Middle frontal gyrus (tissue), 1 donor: ENCODE measurements around the gene CRACDL.

ENCODE experiments used
- DNase-seq: peaks from one replicate; pipeline ENCODE4 v3.0.0-alpha.2; 2015; ENCODE audit warnings: low spot score; ENCODE audit errors: extremely low spot score

The CRACDL gene

GRCh38 chr2:98859323-98859722 is 76.7 kb downstream of the CRACDL start:
- DNase-seq, result no peak

GRCh38 chr2:98857001-98857400 is 79.0 kb downstream of the CRACDL start:
- no peak for DNase-seq

DNA sequence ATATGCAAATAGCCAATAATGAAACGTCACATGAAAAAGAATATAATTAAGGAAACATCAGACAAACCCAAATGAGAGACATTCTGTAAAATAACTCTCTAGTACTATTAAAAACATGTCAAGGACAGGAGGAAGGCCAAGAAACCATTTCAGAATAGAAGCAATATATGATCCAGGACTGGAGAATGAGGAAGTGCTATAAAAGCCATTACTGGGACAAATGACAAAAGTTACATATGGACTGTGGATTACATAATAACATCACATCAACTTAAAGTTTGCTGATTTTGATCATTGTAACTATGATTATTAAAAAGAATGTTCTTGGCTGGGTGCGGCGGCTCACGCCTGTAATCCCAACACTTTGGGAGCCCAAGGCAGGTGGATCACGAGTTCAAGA is 81.3 kb downstream of the CRACDL start:
- no peak for DNase-seq

DNA sequence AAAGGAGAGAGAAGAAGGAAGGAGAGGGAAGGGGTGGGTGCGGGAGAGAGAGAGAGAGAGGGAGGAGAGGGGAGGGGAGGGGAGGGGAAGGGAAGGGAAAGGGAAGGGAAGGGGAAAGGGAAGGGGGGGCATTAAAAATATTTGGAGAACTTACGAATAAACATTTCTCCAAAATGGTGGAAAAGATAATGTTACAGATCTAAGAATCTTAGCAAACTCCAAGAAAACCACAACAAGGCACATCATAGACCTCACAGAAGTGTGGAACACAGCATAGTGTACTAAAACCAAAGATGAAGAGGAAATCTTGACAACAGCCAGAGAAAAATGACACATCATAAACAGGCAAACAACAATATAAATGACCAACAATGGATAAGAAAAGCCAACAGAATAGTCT is 83.1 kb downstream of the CRACDL start:
- no peak for DNase-seq

DNA sequence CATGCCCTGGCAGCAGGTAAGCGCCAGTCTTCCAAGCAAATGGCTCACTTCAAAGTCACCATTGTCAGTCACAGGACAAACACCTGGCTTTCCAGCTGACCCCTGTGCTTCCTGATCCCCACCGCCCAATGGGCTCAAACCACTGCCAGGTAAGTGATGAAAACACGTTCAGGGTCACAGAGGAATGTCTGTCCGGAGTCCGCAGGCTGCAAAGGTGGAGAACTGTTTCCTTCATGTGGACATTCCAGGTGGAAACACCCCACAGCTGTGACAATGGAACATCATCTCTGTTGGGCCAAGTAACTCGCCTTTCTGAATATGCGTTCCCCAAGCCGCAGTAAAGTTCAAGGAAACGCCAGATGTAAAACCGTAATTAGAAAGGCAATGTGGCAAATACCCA is 86.0 kb downstream of the CRACDL start:
- DNase-seq, result no peak

GRCh38 chr2:98849113-98849512 is 86.9 kb downstream of the CRACDL start:
- no peak for DNase-seq

DNA sequence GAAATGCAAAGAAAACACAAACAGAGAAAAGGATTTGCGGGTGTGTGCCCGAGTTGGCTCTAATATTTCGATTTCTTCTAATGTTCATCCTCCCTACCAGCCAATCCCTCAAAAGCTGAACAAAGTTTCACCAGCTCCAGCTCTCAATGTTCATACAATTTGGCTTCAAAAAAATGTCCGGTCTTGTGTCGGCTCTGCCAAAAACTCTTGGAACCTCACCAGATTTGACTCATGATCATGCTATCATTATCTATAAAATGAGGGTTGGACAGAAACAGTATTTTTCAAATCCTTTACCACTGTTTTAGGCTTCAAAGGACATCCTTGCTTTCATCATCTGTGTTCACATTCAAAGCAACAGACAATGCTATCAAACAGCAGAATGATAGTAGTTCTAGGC is 88.2 kb downstream of the CRACDL start:
- no peak for DNase-seq

DNA sequence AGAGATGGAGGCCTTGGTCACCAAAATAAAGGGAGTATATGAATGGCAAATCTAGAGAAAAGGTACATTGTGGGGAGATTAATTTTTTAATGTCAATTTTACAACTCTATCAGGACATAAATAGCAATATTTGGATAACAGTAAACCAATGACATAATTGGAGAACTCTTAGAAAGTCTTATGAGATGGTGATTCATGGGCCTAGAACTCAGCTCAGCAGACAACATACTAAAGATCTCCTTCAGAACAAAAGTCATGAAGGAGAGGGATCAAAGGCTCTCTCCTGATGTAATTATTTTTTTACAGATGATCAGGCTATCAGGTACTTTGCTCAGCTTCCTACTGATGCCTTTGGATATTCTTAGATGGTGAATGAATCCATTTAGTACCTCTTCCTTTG is 90.0 kb downstream of the CRACDL start:
- DNase-seq, result no peak

DNA sequence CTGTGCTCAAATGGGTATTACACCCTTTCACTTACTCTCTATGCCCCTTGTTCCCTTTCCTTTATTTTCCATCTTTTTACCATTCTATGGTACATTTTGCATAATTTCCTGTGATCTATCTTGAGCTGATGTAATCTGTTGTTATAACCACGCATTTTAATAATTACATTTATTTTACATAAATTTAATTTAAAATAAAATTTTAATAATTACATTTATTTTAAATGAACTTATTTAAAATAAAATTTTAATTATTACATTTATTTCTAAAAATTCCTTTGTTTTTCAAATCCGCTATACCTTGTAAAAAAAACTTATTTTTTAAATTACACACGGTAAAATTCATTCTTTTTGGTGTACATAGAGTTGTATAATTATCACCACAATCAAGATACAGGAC is 93.9 kb downstream of the CRACDL start:
- DNase-seq, result no peak

DNA sequence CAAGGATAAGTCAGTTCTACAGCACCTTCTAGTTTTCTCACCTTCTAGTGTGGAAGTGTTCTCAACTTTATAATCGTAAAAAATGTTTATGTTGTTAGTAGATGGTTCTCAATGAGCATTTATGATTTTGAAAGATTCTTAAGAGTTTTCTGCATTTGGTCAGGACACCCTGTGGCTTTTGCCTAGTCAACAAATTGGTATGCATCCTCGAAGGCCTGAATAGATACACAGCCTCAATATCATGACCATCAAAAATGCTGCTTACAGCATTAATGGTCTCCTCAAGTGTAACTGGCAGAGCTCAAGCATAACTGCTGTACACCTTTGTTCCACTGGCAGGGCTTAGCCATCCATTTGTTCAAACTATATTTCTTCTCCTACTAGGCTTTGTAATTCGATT is 96.7 kb downstream of the CRACDL start:
- no peak for DNase-seq

- no peak for DNase-seq
Observed at GRCh38 chr2:98835831-98836385, 100.1 kb downstream of the CRACDL start.

DNA sequence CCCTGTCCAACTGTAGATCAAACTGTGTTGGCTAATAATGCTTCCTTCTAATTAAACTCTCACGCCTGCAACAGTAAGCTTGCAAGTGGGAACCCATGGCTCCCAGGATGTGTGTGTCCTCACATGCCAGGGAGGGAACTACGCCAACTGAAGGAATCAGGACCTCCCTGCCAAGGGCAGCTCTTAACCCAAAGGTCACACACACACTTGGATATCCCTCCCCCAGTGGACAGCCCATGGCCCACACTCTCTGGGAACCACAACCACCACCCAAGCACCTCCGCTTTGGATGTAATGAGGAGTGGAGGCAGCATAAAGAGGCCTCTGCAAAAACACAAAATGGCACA is 102.1 kb downstream of the CRACDL start:
- DNase-seq, result no peak

- no peak for DNase-seq
Observed at GRCh38 chr2:98833172-98833916, 102.7 kb downstream of the CRACDL start.

GRCh38 chr2:98832172-98832571 is 103.9 kb downstream of the CRACDL start:
- no peak for DNase-seq

DNA sequence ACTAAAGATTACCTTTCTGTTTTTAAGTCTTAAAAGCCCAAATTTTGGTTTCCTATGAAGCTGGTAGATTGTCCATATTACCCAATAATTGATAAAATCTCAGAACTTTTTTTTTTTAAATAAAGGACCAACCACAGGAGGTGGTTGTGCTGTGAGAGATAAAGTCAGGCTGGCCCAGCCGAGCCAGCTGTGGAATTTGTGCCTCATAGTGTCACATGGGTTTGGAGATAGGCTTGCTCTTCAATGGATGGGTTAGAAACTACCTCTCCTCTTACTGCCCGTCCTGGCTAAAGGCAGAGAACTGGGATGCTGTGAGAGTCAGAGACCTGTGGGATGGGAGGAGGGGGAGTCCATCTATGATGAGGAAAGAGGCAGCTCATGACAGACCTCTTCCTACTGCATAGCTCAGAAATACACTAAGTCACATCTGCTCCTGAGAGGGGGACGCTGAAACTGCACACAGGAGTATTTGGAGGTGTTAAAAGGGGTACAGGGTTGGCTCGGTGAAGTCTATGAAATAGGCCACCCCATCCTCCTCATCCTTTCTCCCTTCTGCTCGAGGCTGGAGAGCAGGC is 105.4 kb downstream of the CRACDL start:
- DNase-seq, result no peak

DNA sequence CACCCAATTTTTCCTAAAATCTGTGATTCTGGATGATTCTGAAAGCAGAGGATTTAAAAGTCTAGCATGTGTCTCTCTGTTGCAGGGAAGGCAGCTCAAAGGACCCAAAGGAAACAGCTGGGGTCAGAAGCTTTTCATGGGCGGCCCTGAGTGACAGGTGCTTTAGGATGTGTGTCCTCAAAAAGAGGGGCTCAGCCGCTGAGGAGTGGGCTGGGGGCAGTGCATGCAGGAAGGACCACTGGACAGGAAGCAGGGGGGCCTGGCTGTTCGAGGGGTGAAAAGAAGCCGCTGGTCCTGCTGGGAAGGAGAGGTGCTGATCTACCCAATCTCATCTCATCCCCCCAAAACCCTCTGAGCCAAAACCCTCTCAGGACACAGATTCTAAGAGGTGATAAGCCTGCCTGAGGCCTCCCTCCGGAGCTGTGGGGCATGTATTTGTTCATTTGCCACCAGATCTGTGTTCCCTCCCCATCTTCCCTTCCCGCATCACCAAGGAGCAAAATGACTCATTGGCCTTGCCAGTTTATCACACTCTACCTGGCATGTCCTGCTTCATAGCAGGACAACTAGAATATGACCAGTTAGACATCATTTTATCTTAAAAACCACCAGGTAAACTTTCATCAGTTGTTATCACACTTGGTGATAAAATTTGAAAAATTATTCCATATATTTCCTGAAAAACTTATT is 106.3 kb downstream of the CRACDL start:
- no peak for DNase-seq

DNA sequence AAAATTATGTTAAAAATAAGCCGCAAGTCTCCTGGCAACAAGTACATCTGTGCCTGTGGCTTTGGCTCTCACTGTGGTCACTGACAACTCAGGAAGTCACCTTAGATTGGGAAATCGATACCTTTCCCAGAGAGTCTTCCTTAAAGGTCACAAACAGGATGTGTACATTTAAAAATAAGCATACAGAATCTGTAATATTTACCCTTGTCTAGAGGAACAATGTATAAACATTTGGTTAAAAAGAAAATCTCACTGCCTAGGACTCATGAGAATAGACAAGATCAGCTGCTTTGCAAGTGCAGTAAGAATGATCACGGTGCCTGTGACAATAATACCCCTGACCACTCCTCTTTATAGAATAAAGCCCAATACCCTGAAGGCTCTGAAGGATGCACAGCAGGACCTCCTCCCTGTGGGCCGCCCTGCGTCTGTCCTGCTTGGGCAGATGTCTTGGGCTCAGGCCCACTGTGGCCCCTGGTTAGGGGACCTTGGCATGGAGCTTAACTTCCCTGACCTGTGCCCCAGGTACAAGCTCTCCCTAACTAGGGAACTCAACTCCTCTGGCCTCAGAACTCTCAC is 107.1 kb downstream of the CRACDL start:
- no peak for DNase-seq

DNA sequence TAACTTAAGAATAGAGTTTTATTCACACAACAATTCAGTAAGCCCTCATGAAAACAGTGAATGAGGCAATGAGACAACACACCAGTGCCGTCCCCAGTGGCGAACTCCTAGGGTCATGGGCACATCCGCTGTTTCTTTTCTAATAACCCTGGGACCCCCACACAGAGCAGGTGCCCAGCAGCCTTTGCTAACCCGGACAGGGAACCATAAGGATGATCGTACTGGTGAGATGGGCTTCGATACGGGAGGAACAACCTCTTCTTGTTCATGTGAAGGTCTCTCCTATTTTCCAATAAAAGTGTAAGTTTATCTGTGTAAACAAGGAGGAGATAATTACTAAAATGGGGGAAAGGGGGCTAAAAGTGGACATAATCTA is 107.7 kb downstream of the CRACDL start:
- no peak for DNase-seq

DNA sequence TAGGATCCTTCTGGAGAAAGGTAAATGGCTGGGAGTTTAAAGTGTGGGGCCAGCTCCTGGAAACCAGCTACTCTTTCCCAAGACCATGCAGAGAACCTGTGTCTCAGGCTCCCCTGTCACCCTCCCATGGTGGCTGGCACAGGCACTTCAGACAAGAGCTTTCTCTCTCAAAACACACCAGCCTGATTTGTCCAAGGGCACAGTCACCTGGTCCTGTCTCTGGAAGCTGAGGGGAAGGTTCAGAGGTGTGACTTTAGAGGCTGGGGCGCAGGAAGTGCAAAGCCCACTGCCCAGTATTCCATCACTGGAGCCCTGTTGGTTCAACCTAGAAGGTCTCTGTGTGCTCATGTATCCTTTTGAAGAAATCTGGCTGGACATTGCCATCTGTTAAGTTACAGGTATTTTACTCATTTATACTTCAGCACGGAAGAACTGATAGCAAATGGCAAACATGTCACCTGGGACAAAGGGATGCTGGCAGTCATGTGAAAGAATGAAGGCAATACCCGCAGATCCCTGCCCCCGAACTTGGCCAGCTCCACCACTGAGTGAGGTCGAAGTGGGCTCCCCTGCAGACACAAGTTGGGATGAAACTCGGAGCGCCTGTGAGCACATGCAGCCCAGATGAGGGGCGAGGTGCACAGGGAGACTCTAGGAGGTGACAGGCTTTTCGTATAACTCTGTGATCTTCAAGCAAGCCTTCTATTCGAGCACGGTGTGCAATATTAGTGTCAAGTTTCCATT is 108.2 kb downstream of the CRACDL start:
- DNase-seq, result no peak

- DNase-seq, result no peak
Observed at GRCh38 chr2:98826856-98827255, 109.2 kb downstream of the CRACDL start.

- DNase-seq, result no peak
Observed at GRCh38 chr2:98825858-98826257, 110.2 kb downstream of the CRACDL start.

GRCh38 chr2:98825404-98825803 is 110.6 kb downstream of the CRACDL start:
- no peak for DNase-seq
